ENCODE measurements around the gene TBX10.
A peak's percentile ranks its signal among the peaks of the same experiment; 100 is the strongest.
"Not testable (repeated sequence)": the region's sequence is repeated elsewhere in the genome, so short reads cannot be mapped to it uniquely, and the experiment has no call there.

Gene TBX10

DNA sequence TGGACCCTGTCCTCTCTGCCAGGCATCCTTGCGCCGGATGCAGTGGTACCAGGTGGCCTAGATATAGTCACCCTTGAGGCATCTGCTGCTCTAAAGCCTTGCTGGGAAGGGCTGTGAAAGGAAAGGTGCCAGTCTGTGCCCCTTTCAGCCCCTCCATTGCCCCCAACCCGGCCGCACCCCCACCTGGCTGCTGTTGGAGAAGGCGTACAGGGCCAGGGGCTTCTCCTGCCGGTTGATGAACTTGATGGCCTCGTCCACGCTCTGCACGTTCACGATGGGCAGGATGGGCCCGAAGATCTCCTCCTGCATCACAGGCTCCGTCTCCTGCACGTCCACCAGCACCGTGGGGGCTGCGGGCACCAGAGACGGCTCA lies 24.6 kb upstream of the TBX10 start:
- no peak for DNase-seq (ENCODE audit: low spot score)

GRCh38 chr11:67663532-67664212 lies 24.1 kb upstream of the TBX10 start:
- no peak for DNase-seq (ENCODE audit: low spot score)

- DNase-seq (ENCODE audit: low spot score) = no peak
These were observed 23.4 kb upstream of the TBX10 start for GRCh38 chr11:67662835-67663531.

DNA sequence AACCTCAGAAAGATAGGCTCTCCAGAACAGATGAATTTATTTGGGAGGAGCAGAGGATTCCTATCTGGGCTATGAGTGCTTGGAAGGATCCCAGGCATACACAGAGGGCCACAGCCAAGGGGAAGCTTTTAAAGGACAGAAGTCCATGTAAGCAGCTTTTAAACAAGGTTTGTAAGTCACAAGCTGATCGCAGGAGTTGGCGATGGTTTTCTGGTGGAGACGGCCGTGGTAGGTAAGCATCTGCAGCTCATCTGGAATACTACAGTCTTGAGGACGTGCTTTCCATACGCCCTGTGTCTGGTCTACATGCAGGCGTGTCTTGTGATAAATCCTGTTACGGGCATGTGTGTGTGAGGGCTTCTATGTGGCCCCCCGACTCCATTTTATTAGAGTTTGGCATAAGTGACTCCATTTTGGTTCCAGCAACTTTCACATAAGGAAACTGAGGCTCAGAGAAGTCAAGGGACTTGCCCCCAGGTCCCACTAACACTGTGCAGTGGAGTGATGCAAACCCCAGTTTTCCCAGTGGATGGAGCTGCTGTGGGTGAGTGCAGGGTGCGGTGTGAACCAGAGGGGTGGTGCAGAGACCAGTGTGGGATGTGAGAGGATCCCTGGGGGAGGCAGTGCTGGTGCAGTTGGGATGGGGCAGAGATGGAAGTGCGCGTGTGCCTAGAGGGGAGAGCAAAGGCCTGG lies 22.7 kb upstream of the TBX10 start:
- no peak for DNase-seq (ENCODE audit: low spot score)

- not testable (repeated sequence) for DNase-seq (ENCODE audit: low spot score)
These were observed 21.2 kb upstream of the TBX10 start for GRCh38 chr11:67660752-67661151.

DNA sequence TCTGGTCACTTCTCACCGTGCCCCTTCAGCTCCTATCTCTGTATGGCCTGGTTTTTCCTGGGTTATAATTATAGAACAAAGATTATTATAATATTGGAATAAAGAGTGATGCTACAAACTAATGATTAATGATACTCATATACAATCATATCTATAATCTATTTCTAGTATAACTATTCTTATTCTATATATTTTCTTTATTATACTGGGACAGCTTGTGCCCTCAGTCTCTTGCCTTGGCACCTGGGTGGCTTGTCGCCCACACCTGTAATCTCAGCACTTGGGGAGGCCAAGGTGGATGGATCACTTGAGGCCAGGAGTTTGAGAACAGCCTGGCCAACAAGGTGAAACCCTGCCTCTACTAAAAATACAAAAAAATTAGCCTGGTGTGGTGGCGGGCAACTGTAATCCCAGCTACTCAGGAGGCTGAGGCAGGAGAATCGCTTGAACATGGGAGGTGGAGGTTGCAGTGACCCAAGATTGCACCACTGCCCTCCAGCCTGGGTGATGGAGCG lies 20.1 kb upstream of the TBX10 start:
- not testable (repeated sequence) for DNase-seq (ENCODE audit: low spot score)

- no peak for DNase-seq (ENCODE audit: low spot score)
These were observed 17.7 kb upstream of the TBX10 start for GRCh38 chr11:67657300-67657699.

GRCh38 chr11:67656278-67656922 lies 16.8 kb upstream of the TBX10 start:
- no peak for DNase-seq (ENCODE audit: low spot score)

- no peak for DNase-seq (ENCODE audit: low spot score)
These were observed 14.7 kb upstream of the TBX10 start for GRCh38 chr11:67654225-67654624.

GRCh38 chr11:67652965-67653845 lies 13.6 kb upstream of the TBX10 start:
- DNase-seq (ENCODE audit: low spot score) = no peak

- no peak for DNase-seq (ENCODE audit: low spot score)
These were observed 12.6 kb upstream of the TBX10 start for GRCh38 chr11:67651976-67652781.

DNA sequence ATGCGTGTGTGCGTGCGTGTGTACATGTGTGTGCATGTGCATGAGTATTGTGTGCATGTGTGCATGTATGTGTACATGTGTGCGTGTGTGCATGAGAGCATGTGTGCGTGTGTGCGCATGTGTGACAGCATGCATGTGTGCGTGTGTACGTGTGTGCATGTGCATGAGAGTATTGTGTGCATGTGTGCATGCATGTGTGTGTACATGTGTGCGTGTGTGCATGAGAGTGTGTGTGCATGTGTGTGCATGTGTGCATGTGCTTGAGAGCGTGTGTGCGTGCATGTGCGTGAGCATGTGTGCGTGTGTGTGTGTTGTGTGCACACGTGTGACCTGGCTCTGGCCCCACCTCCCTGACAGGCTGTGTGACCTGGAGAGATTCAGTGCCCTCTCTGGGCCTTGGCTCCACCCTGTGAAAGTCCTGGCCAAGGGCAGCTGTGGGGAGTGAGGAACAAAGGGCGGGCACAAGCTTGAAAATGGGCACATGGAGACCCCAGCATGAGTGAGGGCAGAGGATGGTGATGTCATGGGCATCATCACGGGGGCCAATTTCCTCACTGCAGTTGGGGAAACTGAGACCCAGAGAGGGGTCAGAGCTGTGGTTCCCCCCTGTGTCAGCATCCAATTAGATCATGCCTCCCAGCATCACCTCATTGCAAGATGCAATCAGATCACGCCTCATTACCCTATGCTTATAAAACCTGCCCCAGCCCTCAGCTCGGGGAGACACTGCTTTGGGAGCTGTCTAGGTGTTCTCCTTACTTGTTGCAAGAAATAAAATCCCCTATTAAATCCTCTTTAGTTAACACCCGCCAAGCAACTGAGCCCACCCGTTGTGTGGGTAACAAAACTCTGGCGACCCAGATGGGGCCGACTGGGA lies 10.3 kb upstream of the TBX10 start:
- no peak for DNase-seq (ENCODE audit: low spot score)

DNA sequence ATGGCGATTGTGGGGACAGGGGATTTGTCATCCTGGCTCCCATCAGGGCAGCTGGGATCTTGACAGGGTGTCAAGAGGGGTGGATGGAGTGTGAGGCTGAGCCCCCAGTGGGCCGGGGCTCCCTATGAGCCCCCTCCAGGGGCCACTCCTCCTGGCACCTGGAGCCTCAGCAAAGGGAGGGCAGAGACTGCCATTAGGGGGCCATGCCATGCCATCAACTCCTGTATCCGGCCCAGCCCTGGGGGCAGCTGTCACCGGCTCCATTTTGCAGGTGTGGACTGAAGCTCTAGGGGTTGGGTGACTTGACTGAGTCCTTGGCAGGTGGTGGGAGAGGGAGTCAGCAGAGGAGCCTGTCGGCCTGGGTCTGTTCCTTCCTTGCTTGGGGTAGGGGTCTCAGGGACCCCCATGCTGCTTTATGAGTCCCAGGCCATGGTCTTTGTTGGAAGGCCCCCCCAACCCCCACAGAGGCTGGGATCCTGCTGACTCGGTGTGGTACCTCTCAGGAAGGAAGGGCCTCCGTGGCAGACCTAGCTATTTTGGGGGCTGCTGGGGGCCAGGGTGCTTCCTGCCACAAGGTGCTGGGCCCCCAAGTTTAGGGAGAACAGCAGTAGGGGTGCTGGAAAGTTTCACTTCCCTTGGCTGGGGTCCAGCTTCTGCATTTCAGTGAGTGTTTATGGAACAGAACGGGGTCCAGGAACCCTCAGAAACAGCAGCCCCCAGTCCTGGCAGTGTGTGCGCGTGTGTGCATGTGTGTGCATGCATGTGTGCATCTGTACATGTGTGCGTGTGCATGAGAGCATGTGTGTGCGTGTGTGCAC lies 9.4 kb upstream of the TBX10 start:
- DNase-seq (ENCODE audit: low spot score) = no peak

DNA sequence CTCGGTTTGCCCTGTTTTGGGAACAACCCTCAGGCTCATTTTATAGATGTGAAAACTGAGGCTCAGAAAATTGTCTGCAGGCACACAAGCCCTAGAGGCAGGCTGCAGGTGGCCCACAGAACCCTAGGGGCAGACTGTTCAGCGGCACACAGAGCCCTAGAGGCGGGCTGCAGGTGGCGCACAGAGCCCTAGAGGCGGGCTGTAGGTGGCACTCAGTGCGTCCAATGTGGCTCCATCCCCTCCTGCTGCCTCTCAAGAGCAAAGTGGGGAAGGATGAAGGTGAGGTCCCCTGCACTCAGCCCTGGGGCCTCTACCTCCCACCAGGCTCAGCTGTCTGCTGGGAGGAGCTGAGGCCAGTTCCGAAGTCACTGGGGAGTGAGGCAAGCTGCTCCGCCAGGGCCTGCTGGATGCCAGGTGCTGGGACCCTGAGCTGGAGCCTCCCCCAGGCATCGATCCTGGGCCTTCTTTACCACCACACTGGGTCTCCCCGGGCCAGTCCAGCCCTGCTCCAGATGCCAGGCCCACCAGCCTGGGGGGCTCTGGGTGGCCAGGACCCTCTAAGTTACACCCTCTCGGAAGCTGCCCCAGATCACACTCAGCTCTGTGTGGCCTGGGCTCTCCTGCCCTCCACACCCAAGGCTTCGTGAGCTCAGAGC lies 8.7 kb upstream of the TBX10 start:
- peak; percentile 48 for DNase-seq (ENCODE audit: low spot score)

DNA sequence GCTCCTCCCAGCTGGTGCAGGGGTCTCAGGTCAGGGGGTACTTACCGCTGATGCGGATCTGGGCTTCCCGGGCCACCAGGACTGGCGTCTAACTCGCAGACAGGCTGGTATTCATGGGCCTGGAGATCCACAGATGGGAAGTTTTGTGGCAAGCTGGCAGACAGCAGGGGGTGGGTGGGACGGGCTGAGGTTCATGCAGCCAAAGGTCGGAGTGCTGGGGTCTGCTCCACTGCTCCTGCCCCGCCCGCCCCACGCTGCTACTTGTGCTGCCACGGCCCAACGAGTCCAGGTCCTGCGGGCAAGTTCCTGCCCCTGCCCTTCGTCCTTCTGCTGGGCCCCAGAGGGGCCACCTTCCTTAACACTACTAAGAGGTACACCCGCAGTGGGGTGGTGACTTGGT lies 7.9 kb upstream of the TBX10 start:
- DNase-seq (ENCODE audit: low spot score) = no peak

DNA sequence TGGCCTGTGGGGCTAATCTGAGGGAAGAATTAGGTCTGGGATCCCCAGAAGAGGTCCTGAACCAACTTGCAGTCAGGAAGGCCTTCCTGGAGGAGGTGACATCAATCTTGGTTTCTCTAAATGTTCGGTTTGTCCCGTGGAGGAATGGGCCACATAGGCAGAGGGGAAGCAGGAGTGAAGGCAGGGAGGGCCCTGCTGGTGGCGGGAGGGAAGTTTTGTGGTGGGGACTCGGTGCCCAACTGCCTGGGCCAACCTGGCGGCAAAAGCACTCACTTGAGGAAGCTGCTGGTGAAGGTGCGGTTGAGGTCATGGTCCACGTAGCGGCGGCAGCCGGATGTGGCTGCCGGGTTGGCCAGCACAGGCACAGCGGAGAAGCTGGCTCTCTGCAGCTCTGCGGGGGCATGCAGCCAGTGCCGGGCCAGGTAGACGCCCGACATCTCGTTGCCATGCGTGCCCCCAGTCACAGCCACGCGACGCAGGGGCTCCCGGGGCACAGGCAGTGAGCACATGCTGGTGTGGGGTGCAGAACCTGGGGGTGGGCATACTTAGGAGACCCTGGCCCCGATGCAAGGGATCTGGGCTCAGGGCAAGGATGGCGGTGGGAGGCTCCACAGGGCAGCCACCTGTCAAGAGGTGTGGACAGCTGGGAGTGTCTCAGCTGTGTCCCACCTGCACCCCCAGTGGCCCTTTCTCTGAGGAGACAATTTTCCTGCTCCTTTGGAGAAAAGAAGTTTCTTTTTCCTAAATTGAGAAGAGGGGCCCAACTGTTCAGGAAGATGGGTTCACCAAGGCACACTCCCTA lies 7.2 kb upstream of the TBX10 start:
- peak; percentile 29 for DNase-seq (ENCODE audit: low spot score)

Data from CD4-positive, alpha-beta T cell treated with Interleukin-15 for 4 hours (primary cell).